Neutrophil (primary cell): ENCODE measurements around the gene CCR5AS.
"Not testable (repeated sequence)": the region's sequence is repeated elsewhere in the genome, so short reads cannot be mapped to it uniquely, and the experiment has no call there.

Experiments used
- H3K27ac ChIP-seq: fragments of 200-600 bp; sonication (generic); 2 replicates; pipeline ENCODE4 v1.5.1; 2016; ENCODE audit warnings: mild to moderate bottlenecking, moderate library complexity
- H3K27me3 ChIP-seq: fragments of 200-600 bp; sonication (generic); 2 replicates; pipeline ENCODE4 v1.6.0; 2016; ENCODE audit warnings: mild to moderate bottlenecking
- H3K36me3 ChIP-seq: fragments of 200-600 bp; sonication (generic); 2 replicates; pipeline ENCODE4 v1.5.1; 2017
- H3K4me1 ChIP-seq, 2 experiments: fragments of 200-600 bp in 1 of 2; sonication (generic) in 1 of 2; 1 replicate in 1 of 2; 2 replicates in 1 of 2; pipeline versions ENCODE4 v1.5.1 to v1.6.1; 2013 to 2016; ENCODE audit warnings: low read depth in 1 of 2, low read length in 1 of 2, mild to moderate bottlenecking in 1 of 2, moderate library complexity in 1 of 2; ENCODE audit not compliant: control insufficient read depth in 1 of 2, insufficient read depth in 1 of 2
- H3K4me3 ChIP-seq, 2 experiments: fragments of 200-600 bp in 1 of 2; sonication (generic) in 1 of 2; 1 replicate in 1 of 2; 2 replicates in 1 of 2; pipeline ENCODE4 v1.5.1; 2013 to 2016; ENCODE audit warnings: low read depth in 1 of 2, low read length in 1 of 2, mild to moderate bottlenecking in 1 of 2, moderate library complexity in 1 of 2
- H3K9me3 ChIP-seq: fragments of 200-600 bp; sonication (generic); 2 replicates; pipeline ENCODE4 v1.5.1; 2016
- CTCF ChIP-seq: fragments of 200-600 bp; sonication (generic); IDR thresholded peaks from 2 replicates; pipeline ENCODE4 v1.5.1; 2016; ENCODE audit warnings: antibody characterized with exemption

Gene CCR5AS

GRCh38 chr3:46334741-46335478 is 72.0 kb downstream of the CCR5AS start:
- Histone ChIP-seq H3K27me3 (no peaks in the 10 kb centered on the region), H3K27ac (no peak overlapping the region), H3K4me1 (peaks cover 0 to 7% of the 10 kb centered on the region in 2 experiments), H3K9me3 (peaks cover 7% of the 10 kb centered on the region), H3K4me3 (no peak overlapping the region), H3K36me3 (no peaks in the 10 kb centered on the region)
- TF ChIP-seq CTCF: no peak

DNA sequence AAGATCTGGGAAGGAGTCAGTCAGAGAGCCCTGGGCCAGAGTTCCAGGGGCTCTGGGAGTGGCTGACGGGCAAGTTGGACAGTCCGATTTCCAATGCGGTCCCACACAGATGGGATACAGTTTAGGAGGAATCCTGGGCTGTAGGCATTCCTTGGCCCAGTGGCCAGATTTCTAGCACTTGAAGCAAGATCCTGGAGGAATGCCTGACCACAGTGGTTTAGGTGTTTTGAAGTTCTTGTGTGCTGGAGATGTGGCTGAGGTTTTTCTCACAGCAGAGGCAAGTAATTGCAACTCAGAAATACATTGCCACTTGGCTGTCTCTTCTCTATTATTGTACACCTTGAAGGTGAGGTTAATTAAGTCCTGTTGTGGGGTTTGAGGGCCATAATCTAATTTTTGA is 76.2 kb downstream of the CCR5AS start:
- H3K9me3 ChIP-seq, H3K27me3 ChIP-seq, H3K36me3 ChIP-seq, H3K4me3 ChIP-seq, H3K4me1 ChIP-seq, H3K27ac ChIP-seq: not testable (repeated sequence)

DNA sequence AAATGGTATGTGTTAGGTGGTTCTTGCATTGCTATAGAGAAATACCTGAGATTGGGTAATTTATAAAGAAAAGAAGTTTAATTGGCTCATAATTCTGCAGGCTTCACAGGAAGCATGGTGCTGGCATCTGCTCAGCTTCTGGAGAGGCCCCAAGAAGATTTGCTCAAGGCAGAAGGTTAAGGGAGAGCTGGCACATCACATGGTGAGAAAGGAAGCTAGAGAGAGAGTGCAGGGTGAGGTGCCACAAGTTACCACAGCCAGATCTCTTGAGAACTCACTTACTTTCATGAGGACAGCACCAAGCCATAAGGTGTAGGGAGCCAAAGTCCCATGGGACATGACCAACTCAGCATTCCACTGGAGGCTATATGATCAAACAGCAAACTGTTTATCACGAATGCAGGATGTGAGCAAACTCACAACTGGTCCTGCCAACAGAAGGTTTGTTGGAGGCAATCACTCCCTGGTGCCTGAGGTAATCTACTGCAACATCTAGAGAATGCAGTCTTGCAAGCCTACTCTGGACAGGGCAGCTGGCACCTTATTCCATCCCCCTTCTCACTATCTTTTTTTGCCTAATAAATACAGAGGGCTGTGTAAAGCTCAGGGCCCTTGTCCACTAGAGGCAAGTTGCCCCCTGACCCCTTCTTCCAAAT is 81.1 kb downstream of the CCR5AS start:
- Histone ChIP-seq H3K4me3 (no peak overlapping the region), H3K4me1 (no peaks in the 10 kb centered on the region), H3K27ac (no peak overlapping the region), H3K27me3 (no peaks in the 10 kb centered on the region), H3K9me3 (no peaks in the 10 kb centered on the region), H3K36me3 (no peaks in the 10 kb centered on the region)
- no peak for TF ChIP-seq CTCF

DNA sequence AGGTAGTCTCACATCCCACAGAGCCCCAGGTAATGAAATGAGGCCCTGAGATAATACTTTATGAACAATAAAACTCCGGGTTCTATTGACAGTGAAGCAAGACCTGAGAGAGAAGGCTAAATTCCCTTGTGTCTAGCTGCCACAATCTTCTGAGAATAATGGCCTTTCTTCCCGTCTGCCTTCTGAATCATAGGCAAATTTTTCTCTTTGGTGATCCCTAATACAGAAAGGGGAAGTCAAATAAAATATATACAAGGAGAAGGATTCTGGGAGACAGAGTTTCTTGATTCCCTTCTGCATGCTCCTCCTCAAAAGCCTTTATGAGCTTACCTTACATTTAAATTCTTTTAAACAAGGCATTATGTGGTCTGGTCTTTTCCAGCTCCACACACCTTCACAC is 82.8 kb downstream of the CCR5AS start:
- TF ChIP-seq CTCF: no peak
- no peaks in the 10 kb centered on the region for H3K36me3 ChIP-seq
- H3K4me1 ChIP-seq: no peaks in the 10 kb centered on the region
- no peak overlapping the region for H3K27ac ChIP-seq
- H3K4me3 ChIP-seq: no peak overlapping the region
- no peaks in the 10 kb centered on the region for H3K27me3 ChIP-seq
- no peaks in the 10 kb centered on the region for H3K9me3 ChIP-seq

DNA sequence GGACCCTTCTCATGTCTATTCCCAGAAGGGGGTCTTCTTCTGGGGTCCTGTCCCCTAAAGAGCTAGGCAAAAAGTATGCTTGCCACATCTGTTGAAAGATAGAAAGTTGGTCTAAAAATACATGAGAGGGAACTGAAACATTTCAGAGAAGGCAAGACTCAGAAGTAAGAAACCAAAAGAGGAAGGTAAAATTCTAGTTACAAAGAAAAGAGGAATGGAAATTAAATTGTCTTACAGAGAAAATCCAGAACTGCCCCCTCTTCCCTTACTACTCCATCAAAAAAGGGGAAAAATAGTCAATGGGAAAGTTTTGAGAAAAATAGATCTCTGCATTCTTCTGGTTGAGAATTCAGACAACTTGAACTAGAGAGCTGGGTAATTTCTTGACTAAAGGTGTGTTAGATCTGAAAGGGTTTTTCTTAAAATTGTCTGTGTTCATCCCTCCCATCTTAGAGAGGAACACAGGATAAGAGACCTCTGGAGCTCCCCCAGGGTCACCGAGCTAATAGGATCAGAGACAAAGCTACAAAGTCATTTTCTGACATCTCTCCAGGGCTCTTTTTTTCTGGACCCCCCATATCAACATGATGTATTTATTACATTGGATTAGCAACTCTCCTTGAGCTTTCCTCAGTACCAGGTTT is 85.3 kb downstream of the CCR5AS start:
- Histone ChIP-seq H3K27ac (no peak overlapping the region), H3K4me3 (no peak overlapping the region), H3K27me3 (no peaks in the 10 kb centered on the region), H3K36me3 (no peaks in the 10 kb centered on the region), H3K9me3 (no peaks in the 10 kb centered on the region), H3K4me1 (no peaks in the 10 kb centered on the region)
- no peak for TF ChIP-seq CTCF
